Body of pancreas (tissue), 4 donors: ENCODE results near the gene GRK1.

Source experiments
- CTCF ChIP-seq, 7 experiments: fragments of 450-650 bp in 4 of 7; fragments of 200-600 bp in 3 of 7; sonication (generic) in 3 of 7; IDR thresholded peaks; one replicate each; pipeline ENCODE4 v1.5.1; 2016 to 2019; ENCODE audit warnings: antibody characterized with exemption in 7 of 7
- POLR2A ChIP-seq, 3 donors: fragments of 450-650 bp; IDR thresholded peaks; one replicate each; pipeline ENCODE4 v1.6.1; 2016; ENCODE audit warnings: antibody characterized with exemption in 3 of 3, mild to moderate bottlenecking in 2 of 3

GRCh38 chr13:113748101-113748861, 81.3 kb downstream of the GRK1 start:
- no peak for TF ChIP-seq CTCF (IDR thresholded peaks at IDR 0.05)
- no peak for TF ChIP-seq POLR2A (IDR thresholded peaks at IDR 0.05)
